Spinal cord (tissue), 4 donors: ENCODE measurements around the gene SLAMF8. TPM values are rescaled to one million over a fixed set of nuclear protein-coding genes. Genes with fewer than 3 reads are reported as not detected.
A peak's percentile ranks its signal among the peaks of the same experiment; 100 is the strongest.

ENCODE experiments used
- polyA plus RNA-seq, 2 donors: library from polyadenylated mRNA; unstranded; fragments of 120-200 nt; gene quantifications; one replicate each; pipeline ENCODE4 v1.2.1, GENCODE V29; 2013; ENCODE audit not compliant: insufficient read length in 2 of 2
- small RNA-seq: library from RNA; depleted of rRNA; stranded (forward); fragments of <200 nt; gene quantifications from one replicate; pipeline ENCODE3, GENCODE V24; 2014; ENCODE audit warnings: low replicate concordance
- total RNA-seq, 2 donors: library from RNA; depleted of rRNA in 1 of 2; stranded (reverse); fragments of 120-200 nt in 1 of 2; fragments of >200 nt in 1 of 2; gene quantifications; one replicate each; pipeline versions ENCODE4 v1.2.3 to v1.2.4, GENCODE V29; 2013 to 2014

SLAMF8 gene
- total and polyA plus RNA-seq, 4 donors, result 0.17 to 0.40 TPM; not detected in 2

Small RNA genes within 50 kb of the gene (small RNA-seq; reads per million reads assigned to genes)
- 3.8 reads per million, percentile 94 among the genes with 10 or more reads in this experiment for gene RF00570

Other genes starting within 250 kb of the SLAMF8 start
- gene APCS, start 239.0 kb upstream of the SLAMF8 start, total RNA-seq, result not detected
- gene APCS, start 239.0 kb upstream of the SLAMF8 start, polyA plus RNA-seq, result not detected
- not detected for gene CRP, start 112.3 kb upstream of the SLAMF8 start, total RNA-seq
- gene CRP, start 112.3 kb upstream of the SLAMF8 start, polyA plus RNA-seq, result not detected
- 10 to 100 TPM; 11.8 to 30.5 TPM for gene DUSP23, start 45.9 kb upstream of the SLAMF8 start, total RNA-seq
- gene DUSP23, start 45.9 kb upstream of the SLAMF8 start, polyA plus RNA-seq, result 10 to 100 TPM; 21.3 to 24.9 TPM
- under 1 TPM in 1 of 2 donors, not detected in 1; 0.20 TPM for gene FCRL6, start 24.5 kb upstream of the SLAMF8 start, total RNA-seq
- gene FCRL6, start 24.5 kb upstream of the SLAMF8 start, polyA plus RNA-seq, result not detected
- under 1 TPM in 1 of 2 donors, not detected in 1; 0.22 TPM for gene VSIG8, start 35.8 kb downstream of the SLAMF8 start, total RNA-seq
- gene VSIG8, start 35.8 kb downstream of the SLAMF8 start, polyA plus RNA-seq, result under 1 TPM; 0.09 to 0.27 TPM
- 1 to 10 TPM; 1.3 to 9.2 TPM for gene CFAP45, start 73.3 kb downstream of the SLAMF8 start, total RNA-seq
- gene CFAP45, start 73.3 kb downstream of the SLAMF8 start, polyA plus RNA-seq, result 10 to 100 TPM in 1 of 2 donors, 1 to 10 TPM in 1; 9.8 to 11.7 TPM
- gene TAGLN2, start 98.6 kb downstream of the SLAMF8 start, total RNA-seq, result 10 to 100 TPM; 75.1 to 85.4 TPM
- gene TAGLN2, start 98.6 kb downstream of the SLAMF8 start, polyA plus RNA-seq, result 100 to 1,000 TPM in 1 of 2 donors, 10 to 100 TPM in 1; 93.0 to 101 TPM
- gene IGSF9, start 118.7 kb downstream of the SLAMF8 start, total RNA-seq, result 1 to 10 TPM in 1 of 2 donors, under 1 TPM in 1; 0.50 to 1.3 TPM
- 1 to 10 TPM; 4.0 to 4.9 TPM for gene IGSF9, start 118.7 kb downstream of the SLAMF8 start, polyA plus RNA-seq
- gene SLAMF9, start 127.4 kb downstream of the SLAMF8 start, total RNA-seq, result not detected
- gene SLAMF9, start 127.4 kb downstream of the SLAMF8 start, polyA plus RNA-seq, result not detected
- gene PIGM, start 205.1 kb downstream of the SLAMF8 start, total RNA-seq, result 10 to 100 TPM in 1 of 2 donors, 1 to 10 TPM in 1; 8.8 to 10.5 TPM
- gene PIGM, start 205.1 kb downstream of the SLAMF8 start, polyA plus RNA-seq, result 10 to 100 TPM; 14.0 to 19.2 TPM
- gene KCNJ10, start 243.3 kb downstream of the SLAMF8 start, total RNA-seq, result 10 to 100 TPM; 14.9 to 17.1 TPM
- 10 to 100 TPM; 68.5 to 81.6 TPM for gene KCNJ10, start 243.3 kb downstream of the SLAMF8 start, polyA plus RNA-seq